DMS153 treated with DMSO at 0.1 percent for 48 hours (cell line): ENCODE results near the gene SIGLEC9.
A peak's percentile ranks its signal among the peaks of the same experiment; 100 is the strongest.

Experiments
- DNase-seq: peaks from one replicate; lab custom pipeline; 2025; ENCODE audit not compliant: unreplicated experiment; lab: John Stamatoyannopoulos, UW

The SIGLEC9 gene

DNA sequence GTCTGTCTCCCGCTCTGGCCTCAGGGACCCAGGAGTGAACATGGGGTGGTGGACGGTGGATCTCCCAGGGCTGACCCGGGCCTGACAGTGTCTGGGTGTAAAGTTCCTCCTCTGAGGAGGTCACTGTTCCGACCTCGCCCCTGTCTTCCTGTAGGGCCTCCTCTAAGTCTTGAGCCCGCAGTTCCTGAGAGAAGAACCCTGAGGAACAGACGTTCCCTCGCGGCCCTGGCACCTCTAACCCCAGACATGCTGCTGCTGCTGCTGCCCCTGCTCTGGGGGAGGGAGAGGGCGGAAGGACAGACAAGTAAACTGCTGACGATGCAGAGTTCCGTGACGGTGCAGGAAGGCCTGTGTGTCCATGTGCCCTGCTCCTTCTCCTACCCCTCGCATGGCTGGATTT, at the start of gene SIGLEC9:
Gene SIGLEC9 (plus strand): TSS at position 178 of the 400 bp plus-strand sequence. CDS start 69 bp downstream, at position 247.
- no peak for DNase-seq

- no peak for DNase-seq
Measured at GRCh38 chr19:51075998-51076397, 48.7 kb upstream of the SIGLEC9 start.

DNA sequence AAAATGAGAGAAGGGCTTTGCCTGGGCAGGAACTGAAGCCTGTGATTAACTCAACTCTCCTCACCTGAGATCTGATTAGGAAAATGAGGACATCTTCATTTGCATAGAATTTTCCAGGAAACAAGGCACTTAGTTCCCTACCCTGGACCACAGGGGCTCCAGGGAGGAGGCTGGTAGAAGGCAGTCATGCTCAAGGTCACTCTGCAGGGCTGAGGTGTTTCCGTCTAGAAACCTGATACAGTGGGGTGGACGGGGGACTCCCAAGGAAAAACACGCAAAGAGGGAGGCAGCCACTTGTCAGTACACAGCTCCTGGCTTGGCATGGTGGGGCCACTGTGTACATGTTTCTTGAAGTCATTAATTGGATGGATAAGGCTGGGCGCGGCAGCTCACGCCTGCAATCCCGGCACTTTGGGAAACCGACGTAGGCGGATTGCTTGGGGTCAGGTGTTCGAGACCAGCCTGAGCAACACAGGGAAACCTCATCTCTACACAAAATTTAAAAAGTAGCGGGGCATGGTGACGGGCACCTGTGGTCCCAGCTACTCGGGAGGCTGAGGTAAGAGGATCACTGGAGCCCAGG, 48.0 kb upstream of the SIGLEC9 start:
- no peak for DNase-seq

GRCh38 chr19:51078104-51078503, 46.6 kb upstream of the SIGLEC9 start:
- DNase-seq = no peak

- DNase-seq = no peak
Measured at GRCh38 chr19:51078731-51079130, 46.0 kb upstream of the SIGLEC9 start.

DNA sequence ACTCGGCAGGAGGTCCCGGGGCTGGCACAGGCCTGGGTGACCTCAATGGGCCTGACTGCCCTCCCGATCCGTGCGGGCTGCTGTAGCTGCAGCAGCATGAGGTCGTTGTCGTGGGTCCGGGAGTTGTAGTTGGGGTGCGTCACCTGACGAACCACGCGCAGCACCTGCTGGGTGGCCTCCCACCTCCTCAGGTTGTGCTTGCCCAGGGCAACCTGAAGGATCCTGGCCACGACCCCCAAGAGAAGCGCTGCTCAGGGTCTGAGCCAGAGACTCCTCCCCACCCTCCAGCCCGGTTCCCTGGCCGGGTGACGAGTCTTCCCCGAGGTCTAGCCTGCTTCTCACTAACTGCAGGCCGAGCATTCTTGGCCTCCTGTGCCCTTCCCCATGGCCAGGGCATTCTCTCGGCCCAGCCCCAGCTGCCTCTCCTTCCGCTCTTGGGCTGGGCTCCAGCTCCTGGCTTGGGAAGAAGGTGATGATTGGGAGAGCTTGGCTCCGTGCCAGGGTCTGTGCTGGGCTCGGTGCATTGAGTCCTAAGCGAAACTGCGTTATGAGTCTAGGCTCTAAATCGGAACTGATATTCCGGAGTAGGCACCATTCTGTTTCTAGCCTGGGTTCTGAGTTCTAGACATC, 45.1 kb upstream of the SIGLEC9 start:
- no peak for DNase-seq

GRCh38 chr19:51081476-51081875, 43.2 kb upstream of the SIGLEC9 start:
- DNase-seq = no peak

- DNase-seq = no peak
Measured at GRCh38 chr19:51082611-51083010, 42.1 kb upstream of the SIGLEC9 start, which contains the start of gene KLK14. Gene KLK14, minus strand, starts transcription at chr19:51082887. Its CDS starts 273 bp downstream, at chr19:51082614.

DNA sequence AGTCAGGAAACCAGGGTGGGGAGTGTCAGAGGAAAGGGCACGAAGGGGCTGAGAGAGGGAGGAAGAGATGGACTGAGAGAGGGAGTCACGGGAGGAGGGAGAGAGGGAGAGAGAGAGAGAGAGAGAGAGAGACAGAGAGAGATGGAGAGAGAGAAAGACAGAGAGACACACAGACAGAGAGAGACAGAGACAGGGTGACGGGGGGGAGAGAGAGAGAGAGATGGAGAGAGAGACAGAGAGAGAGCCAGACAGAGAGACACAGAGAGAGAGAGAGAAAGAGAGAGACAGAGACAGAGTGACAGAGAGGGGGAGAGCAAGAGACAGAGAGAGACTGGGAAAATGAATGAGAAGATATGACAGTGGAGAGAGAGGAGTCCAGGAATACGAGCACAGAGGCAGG, 41.5 kb upstream of the SIGLEC9 start:
- no peak for DNase-seq

DNA sequence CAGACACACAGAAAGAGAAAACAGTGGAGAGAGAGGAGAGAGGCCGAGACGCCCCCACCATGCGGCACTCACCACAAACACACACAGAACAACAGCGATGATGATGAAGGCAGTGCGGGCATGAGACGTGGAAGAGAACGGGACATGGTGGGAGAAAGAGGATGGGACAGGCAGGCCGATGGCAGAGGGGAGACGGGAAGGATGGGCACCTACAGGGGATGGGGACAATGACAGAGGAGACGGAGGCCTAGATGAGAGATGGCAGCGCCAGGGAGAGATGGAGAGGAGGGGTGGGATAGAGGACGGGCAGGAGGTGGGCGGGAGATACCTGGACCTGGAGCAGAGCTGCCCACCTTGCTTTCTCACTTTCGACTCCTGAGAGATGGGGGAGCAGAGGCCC, 40.9 kb upstream of the SIGLEC9 start:
- DNase-seq = no peak

DNA sequence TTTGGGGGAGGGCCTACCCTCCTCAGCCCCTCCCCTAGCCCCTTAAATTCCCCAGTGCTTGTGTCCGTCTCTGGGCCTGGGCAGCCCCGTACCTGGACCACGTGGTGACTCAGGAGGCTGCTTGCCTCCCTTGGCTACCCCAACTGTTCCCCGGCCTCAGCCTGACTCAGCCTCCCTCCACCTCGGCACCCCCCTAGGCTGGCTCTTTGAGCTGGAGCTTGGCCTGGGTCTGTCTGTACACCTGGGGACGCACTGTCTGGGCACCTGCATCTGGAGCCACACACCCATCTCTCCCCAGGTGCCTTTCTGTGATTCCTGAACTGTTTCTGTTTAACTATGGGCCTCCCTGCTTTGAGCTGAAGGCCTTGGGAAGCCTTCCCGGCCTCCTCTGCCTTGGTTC, 40.2 kb upstream of the SIGLEC9 start:
- no peak for DNase-seq

DNA sequence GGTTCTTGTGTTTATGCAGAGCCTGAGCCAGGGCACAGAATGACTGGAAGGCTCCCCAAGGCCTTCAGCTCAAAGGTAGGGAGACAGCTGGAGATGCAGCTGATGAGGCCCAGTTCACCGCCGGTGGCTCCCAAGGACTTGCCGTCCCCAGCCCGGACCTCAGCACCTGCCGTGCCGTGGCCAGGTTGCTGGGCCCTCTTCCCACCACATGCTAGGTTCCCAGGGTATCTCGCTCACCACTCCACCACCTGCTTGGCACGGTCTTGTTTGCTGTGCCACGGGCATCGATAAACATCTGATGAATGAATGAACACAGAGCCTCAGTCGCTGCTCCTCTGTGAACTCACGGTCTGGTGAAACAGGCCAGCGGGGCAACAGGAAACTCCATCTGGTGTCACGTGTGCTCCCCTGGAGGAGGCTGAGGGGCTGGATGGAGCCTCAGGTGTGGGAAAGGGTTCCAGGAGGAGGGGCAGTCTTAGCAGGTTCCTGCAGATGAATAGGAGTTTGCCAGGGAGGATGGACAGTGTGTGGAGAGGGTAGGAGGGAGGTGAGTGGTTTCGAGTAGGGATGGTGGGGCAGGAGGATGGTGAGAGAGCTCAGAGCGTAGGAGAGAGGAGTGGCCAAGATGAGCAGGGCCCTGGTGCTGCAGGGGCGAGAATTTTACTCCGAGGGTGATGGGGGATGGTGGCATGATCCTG, 38.4 kb upstream of the SIGLEC9 start:
- peak; percentile 36 for DNase-seq

- DNase-seq = no peak
Measured at GRCh38 chr19:51089786-51090185, 34.9 kb upstream of the SIGLEC9 start.

- DNase-seq = no peak
Measured at GRCh38 chr19:51090471-51090870, 34.2 kb upstream of the SIGLEC9 start.

GRCh38 chr19:51091126-51091525, 33.6 kb upstream of the SIGLEC9 start:
- DNase-seq = no peak

DNA sequence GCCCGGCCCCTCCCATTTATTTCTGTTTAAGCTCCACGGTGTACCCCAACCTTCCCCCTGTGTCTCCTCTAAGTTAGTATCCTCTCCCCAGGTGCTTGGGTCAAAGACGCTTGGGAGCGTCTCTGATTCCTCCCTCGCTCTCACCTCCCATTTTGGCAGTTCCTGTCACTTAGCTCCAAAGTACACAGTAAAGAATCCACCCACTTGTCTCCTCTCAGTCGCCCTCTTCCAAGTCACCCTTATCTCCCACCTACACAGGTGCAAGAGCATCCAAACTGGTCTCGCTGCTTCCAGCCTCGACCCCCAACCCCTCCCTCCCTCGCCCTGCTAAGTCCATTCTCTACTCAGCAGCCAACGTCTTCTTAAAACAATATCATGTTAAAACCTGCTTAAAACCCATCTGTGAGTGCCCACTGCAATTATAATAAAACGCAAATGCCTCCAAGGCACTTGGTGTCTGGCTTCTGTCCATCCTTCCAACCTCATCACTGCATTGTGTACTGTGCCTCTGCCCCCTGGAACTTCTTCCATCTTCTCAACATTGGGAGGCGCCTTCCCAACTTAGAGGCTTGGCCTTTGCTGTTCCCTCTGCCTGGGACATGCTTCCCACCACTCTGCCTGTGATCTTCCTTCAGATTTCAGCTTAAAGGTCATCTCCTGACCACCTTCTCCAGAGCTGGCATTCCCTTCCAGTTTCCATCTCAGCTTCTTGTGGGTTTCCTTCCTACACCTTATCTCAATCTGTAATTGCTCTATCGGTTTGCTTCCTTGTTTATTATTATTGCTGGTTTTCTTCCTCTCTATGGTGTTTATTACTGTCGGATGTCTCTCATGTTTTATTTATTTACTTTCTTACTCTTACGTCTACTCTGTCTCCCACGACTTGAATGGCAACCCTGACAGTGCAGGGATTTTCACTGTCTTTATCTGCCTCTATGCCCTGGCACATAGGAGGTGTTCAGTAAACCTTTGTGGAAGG, 32.5 kb upstream of the SIGLEC9 start:
- no peak for DNase-seq

GRCh38 chr19:51093101-51093500, 31.6 kb upstream of the SIGLEC9 start:
- no peak for DNase-seq

- no peak for DNase-seq
Measured at GRCh38 chr19:51093510-51094345, 31.0 kb upstream of the SIGLEC9 start.

DNA sequence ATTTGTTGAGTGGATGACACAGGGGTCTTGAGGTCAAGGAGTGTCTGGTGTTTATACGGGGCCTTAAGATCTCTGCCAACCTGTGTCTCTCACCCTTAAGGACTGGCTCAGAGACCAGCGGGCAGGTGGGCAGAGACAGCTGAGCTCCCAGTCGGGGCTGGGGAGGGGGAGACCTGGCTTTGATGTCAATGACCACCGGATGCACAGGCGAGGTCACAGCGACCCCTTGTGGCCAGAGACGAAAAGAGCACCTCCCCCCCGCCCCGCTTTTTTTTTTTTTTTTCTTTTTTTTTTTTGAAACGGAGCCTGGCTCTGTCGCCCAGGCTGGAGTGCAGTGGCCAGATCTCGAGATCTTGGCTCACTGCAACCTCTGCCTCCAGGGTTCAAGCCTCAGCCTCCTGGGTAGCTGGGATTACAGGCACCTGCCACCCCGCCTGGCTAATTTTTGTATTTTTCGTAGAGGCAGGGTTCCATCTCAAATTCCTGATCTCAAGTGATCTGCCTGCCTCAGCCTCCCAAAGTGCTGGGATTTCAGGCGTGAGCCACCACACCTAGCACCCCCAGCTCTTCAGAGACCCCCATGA, 29.9 kb upstream of the SIGLEC9 start:
- peak; percentile 47 for DNase-seq
